Activated effector memory CD4-positive, alpha-beta T cell treated with Interleukin-2 at 50 U/mL for 16 hours (primary cell): ENCODE results near the gene NEURL4.

Experiments used
- DNase-seq: peaks from one replicate; pipeline ENCODE4 v3.0.0-alpha.2; 2020

Gene NEURL4

GRCh38 chr17:7295230-7296180, 33.6 kb downstream of the NEURL4 start:
- DNase-seq, result no peak

GRCh38 chr17:7294614-7295153, 34.5 kb downstream of the NEURL4 start, which contains the start of gene YBX2:
Gene YBX2, minus strand, starts transcription at chr17:7294639. Its CDS starts 139 bp downstream, at chr17:7294500.
- DNase-seq, result peak; percentile 55

GRCh38 chr17:7293816-7294613, 35.1 kb downstream of the NEURL4 start:
- DNase-seq, result no peak

GRCh38 chr17:7293159-7293558, 36.0 kb downstream of the NEURL4 start:
- no peak for DNase-seq

DNA sequence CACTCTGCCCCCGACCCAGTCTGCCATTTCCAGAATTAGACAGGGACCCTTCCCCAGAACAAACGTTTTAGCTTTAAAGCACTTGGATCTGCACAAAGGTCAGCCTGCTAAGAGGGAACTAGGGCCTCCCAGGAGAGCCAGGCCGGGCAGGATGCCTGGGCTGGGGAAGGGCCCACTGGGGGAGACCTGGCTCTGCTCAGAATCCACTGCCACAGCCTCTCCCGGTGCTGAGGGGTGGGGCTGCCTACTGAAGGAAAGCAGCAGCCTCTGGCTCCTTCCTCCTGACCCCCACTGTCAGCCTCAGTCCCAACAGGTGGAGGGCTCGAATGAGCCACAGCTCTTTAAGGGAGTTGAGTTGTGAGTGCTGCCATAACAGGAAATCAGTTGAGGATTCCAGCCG, 36.4 kb downstream of the NEURL4 start:
- no peak for DNase-seq

DNA sequence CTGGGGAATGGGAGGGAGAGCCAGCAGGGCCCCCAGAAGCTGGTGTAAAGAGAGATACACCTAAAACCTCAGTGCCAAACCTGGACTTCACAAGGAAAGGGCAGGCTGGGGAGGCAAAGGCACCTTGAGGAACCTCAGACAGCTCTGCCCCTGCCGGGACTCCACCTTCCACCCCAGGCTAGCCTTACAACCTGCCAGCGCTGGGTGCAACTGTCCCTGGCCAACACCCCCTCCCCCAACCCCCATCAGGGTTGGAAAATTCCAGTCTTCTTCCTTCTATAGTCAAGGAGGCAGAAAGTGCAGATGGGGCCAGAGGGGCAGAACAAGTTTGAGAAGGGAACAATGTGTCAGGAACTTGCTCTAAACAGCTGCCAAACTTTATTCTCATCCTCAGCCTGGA, 36.9 kb downstream of the NEURL4 start:
- no peak for DNase-seq

DNA sequence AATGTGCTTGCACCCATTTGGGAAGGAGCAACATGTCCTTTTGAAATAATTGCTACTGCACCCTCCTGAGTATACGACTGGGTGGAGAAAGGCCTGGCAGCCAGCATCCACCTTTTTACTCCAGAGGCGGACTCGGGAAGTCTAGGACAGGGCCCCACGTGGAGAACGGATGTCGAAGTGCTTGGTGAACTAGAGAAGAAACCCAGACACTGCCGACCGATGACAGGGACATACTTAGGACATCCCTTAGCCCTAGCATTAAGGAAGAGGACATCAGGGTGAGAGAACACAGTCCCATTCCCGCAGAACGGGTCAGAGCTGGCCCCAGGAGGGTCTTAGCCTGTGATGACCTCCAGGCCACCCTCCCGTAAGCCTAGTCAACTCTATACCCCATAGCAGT, 38.5 kb downstream of the NEURL4 start:
- DNase-seq, result no peak

- no peak for DNase-seq
Measured at GRCh38 chr17:7290166-7290565, 39.0 kb downstream of the NEURL4 start.

DNA sequence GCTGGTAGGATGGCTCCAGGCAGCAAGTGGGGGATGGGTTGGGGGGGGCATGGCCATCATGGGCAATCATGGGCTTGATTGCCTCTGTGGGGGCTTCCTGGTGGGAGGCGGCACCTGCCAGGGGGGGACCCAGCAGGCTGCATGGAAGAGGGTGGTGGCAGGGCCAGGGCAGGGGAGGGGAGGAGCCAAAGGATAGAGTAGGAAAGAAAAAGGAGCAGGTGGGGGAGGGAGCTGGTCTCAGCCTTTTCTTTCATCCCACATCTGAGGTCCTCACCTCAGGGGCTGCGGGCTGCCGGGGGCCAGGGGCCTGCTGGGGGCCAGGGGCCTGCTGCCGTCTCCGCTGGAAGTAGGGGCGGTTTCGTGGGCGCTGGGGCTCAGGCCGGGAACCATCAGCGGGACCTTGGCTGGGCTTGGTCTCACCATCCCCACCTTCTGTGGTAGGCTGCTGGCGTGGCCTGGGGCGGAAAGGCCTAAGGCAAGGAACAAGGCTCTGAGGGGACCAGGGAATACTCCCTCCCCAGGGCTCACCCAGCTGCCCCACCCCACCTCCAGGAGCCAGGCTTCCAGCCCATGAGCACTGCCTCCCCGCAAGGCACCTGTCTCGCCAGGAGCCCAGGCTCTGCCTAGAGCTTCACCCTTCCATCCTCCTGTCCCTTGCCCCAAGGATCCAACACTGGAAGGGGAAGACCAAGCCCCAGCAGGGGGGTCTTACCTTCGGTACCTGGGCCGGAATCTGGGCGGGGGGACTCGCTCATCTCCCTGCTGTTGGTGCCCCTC, 39.7 kb downstream of the NEURL4 start:
- DNase-seq, result no peak

DNA sequence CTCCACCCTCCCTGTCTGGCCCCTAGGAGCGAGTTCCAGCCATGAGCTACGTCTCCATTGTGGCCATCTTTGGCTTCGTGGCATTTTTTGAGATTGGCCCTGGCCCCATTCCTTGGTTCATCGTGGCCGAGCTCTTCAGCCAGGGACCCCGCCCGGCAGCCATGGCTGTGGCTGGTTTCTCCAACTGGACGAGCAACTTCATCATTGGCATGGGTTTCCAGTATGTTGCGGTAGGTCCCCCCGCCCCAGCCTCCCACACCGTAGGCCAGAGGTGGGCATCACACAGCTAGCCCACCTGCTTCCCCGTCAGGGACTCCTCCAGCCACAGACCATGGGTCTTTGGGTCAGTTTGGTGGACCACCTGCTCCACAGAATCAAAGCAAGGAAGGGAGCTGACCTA, 43.5 kb downstream of the NEURL4 start:
- no peak for DNase-seq

DNA sequence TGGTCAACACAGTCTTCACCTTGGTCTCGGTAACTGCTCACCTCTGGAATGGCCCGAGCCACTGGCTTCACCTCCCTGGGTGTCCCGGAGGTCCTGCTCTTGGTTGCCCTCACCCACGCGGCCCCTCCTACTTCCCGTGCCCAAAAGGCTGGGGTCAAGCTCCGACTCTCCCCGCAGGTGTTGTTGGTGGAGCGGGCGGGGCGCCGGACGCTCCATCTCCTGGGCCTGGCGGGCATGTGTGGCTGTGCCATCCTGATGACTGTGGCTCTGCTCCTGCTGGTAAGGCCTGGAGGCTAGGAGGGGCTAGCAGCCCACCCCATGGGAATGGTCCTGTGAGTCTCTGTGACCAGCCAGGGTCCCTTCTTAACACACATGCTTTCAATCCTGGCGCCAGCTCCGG, 44.2 kb downstream of the NEURL4 start:
- DNase-seq, result no peak

DNA sequence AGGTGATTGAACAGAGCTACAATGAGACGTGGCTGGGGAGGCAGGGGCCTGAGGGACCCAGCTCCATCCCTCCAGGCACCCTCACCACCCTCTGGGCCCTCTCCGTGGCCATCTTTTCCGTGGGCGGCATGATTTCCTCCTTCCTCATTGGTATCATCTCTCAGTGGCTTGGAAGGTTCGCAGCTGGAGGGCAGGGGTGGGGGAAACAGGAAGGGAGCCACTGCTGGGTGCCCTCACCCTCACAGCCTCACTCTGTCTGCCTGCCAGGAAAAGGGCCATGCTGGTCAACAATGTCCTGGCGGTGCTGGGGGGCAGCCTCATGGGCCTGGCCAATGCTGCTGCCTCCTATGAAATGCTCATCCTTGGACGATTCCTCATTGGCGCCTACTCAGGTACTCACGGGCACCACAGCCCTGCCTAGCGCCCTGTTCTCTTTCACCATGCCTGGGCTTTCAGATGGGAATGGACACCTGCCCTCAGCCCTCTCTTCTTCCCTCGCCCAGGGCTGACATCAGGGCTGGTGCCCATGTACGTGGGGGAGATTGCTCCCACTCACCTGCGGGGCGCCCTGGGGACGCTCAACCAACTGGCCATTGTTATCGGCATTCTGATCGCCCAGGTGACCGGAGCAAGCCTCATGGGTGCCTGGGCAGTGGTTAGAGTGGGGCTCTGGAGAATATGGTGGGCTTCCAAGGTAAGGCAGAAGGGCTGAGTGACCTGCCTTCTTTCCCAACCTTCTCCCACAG, 45.5 kb downstream of the NEURL4 start:
- DNase-seq, result no peak

DNA sequence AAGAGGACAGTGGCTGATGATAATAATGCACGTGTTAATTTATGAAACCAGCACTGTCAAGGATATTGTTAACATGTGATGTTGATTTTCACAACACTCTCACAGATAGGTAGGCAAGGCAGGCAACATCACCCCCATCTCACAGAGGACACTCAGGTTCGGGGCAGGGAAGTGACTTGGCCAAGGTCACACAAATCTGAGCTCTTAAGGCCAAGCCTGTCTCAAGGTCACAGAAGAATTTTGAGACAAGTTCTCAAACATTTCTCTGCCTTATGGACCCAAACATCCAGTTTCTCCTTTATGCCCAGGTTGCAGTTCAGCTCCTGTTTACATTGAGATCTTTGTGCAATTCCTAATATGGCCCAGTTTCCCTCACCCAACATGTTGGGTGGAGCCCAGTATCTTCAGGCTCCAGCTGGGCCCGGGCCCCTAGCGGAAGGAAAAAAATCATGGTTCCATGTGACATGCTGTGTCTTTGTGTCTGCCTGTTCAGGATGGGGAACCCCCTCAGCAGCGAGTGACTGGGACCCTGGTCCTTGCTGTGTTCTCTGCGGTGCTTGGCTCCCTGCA, 46.3 kb downstream of the NEURL4 start:
- DNase-seq, result no peak

GRCh38 chr17:7281953-7282751, 47.0 kb downstream of the NEURL4 start:
- DNase-seq, result no peak

GRCh38 chr17:7281074-7281952, 47.8 kb downstream of the NEURL4 start, which contains the start of gene SLC2A4:
Gene SLC2A4, plus strand, starts transcription at chr17:7281718. Its CDS starts 217 bp downstream, at chr17:7281935.
- peak; percentile 64 for DNase-seq

GRCh38 chr17:7280519-7281073, 48.5 kb downstream of the NEURL4 start:
- peak; percentile 79 for DNase-seq

GRCh38 chr17:7279448-7279847, 49.7 kb downstream of the NEURL4 start:
- no peak for DNase-seq

GRCh38 chr17:7266784-7267183, 62.4 kb downstream of the NEURL4 start:
- DNase-seq, result no peak
